CD14-positive monocyte (primary cell): ENCODE results near the gene RASGEF1B. TPM values are rescaled to one million over a fixed set of nuclear protein-coding genes. Genes with fewer than 3 reads are reported as not detected.

ENCODE experiments used
- DNase-seq, 3 donors: peaks; one replicate each; pipeline ENCODE4 v3.0.0-alpha.2; 2011 to 2022
- H2AFZ ChIP-seq: 2 replicates; pipeline ENCODE4 v1.6.0; 2012; ENCODE audit warnings: mild to moderate bottlenecking, low read depth, low read length, inconsistent platforms; ENCODE audit not compliant: insufficient read depth, poor library complexity, severe bottlenecking
- H3K27ac ChIP-seq, 2 donors: 1 replicate in 1 of 2; 2 replicates in 1 of 2; pipeline ENCODE4 v1.5.1; 2012 to 2013; ENCODE audit warnings: low read length in 2 of 2, control low read depth in 1 of 2, inconsistent platforms in 1 of 2, low read depth in 1 of 2, mild to moderate bottlenecking in 1 of 2
- H3K27me3 ChIP-seq, 2 donors: one replicate each; pipeline versions ENCODE4 v1.6.0 to v1.6.1; 2011 to 2013; ENCODE audit warnings: low read length in 2 of 2; ENCODE audit not compliant: control insufficient read depth in 2 of 2, insufficient read depth in 2 of 2
- H3K36me3 ChIP-seq, 2 donors: replicated peaks in 1 of 2; 1 replicate in 1 of 2; 2 replicates in 1 of 2; pipeline versions ENCODE4 v1.5.1 to v1.6.1; 2012 to 2013; ENCODE audit warnings: low read length in 2 of 2, control low read depth in 1 of 2, inconsistent platforms in 1 of 2, mild to moderate bottlenecking in 1 of 2; ENCODE audit not compliant: insufficient read depth in 2 of 2, control insufficient read depth in 1 of 2
- H3K4me1 ChIP-seq, 2 donors: 1 replicate in 1 of 2; 2 replicates in 1 of 2; pipeline versions ENCODE4 v1.5.1 to v1.6.1; 2012 to 2013; ENCODE audit warnings: low read length in 2 of 2, control low read depth in 1 of 2, inconsistent platforms in 1 of 2, mild to moderate bottlenecking in 1 of 2, moderate library complexity in 1 of 2; ENCODE audit not compliant: insufficient read depth in 2 of 2, control insufficient read depth in 1 of 2
- H3K4me2 ChIP-seq: replicated peaks from 2 replicates; pipeline ENCODE3; 2012; ENCODE audit warnings: low read length, moderate library complexity, mild to moderate bottlenecking; ENCODE audit not compliant: poor library complexity, severe bottlenecking; ENCODE audit errors: extremely low read depth
- H3K4me3 ChIP-seq, 3 experiments: fragments of 200-600 bp in 1 of 3; sonication (generic) in 1 of 3; replicated peaks in 1 of 3; 1 replicate in 2 of 3; 2 replicates in 1 of 3; pipeline ENCODE4 v1.5.1; 2011 to 2013; ENCODE audit warnings: low read length in 3 of 3, mild to moderate bottlenecking in 3 of 3, control low read depth in 2 of 3, low read depth in 2 of 3, inconsistent platforms in 1 of 3, moderate library complexity in 1 of 3
- H3K79me2 ChIP-seq: 2 replicates; pipeline ENCODE4 v1.6.0; 2012; ENCODE audit warnings: mild to moderate bottlenecking, control low read depth, inconsistent platforms, low read length, moderate library complexity; ENCODE audit not compliant: insufficient read depth
- H3K9ac ChIP-seq: 2 replicates; pipeline ENCODE4 v1.6.0; 2017; ENCODE audit warnings: low read length, mild to moderate bottlenecking; ENCODE audit not compliant: insufficient read depth, poor library complexity, severe bottlenecking
- H3K9me3 ChIP-seq, 2 donors: replicated peaks in 1 of 2; 1 replicate in 1 of 2; 2 replicates in 1 of 2; pipeline versions ENCODE4 v1.5.1 to v1.6.1; 2012 to 2013; ENCODE audit warnings: low read length in 2 of 2, control low read depth in 1 of 2; ENCODE audit not compliant: control insufficient read depth in 1 of 2, insufficient read depth in 1 of 2
- H4K20me1 ChIP-seq: 2 replicates; pipeline ENCODE4 v1.6.0; 2012; ENCODE audit warnings: mild to moderate bottlenecking, low read length, control low read depth, moderate library complexity; ENCODE audit not compliant: insufficient read depth
- H3K27ac Mint-ChIP-seq, 7 donors: one replicate each; pipeline ENCODE4 v1.8.0; 2020; ENCODE audit warnings: mild to moderate bottlenecking in 7 of 7, mixed read lengths in 7 of 7, moderate library complexity in 6 of 7, inconsistent platforms in 2 of 7
- H3K27me3 Mint-ChIP-seq, 3 donors: one replicate each; pipeline ENCODE4 v1.8.0; 2021 to 2022; ENCODE audit warnings: low read depth in 3 of 3, mild to moderate bottlenecking in 3 of 3, mixed read lengths in 3 of 3, moderate library complexity in 3 of 3, inconsistent platforms in 1 of 3
- H3K36me3 Mint-ChIP-seq, 2 donors: one replicate each; pipeline ENCODE4 v1.8.0; 2020; ENCODE audit warnings: mixed read lengths in 2 of 2, inconsistent platforms in 1 of 2, mild to moderate bottlenecking in 1 of 2
- H3K4me1 Mint-ChIP-seq: one replicate; pipeline ENCODE4 v1.8.0; 2020; ENCODE audit warnings: mild to moderate bottlenecking, mixed read lengths
- H3K4me3 Mint-ChIP-seq, 2 donors: one replicate each; pipeline ENCODE4 v1.8.0; 2020; ENCODE audit warnings: mild to moderate bottlenecking in 2 of 2, mixed read lengths in 2 of 2, moderate library complexity in 1 of 2
- H3K9me3 Mint-ChIP-seq, 7 donors: one replicate each; pipeline ENCODE4 v1.8.0; 2020 to 2022; ENCODE audit warnings: mixed read lengths in 7 of 7, mild to moderate bottlenecking in 6 of 7, moderate library complexity in 6 of 7, inconsistent platforms in 2 of 7
- WGBS: methylation state at CpG from one replicate; pipeline ENCODE4 v1.1.5; 2013; ENCODE audit warnings: missing lambda C conversion rate; ENCODE audit not compliant: insufficient coverage; 5-methylcytosine and 5-hydroxymethylcytosine counted together
- intact Hi-C, 2 donors: fragments of 100-400 bp; cut with micrococcal nuclease; formaldehyde crosslinking; loops; one replicate each; pipeline versions ENCODE4 v1.15.0 to v1.15.1; 2023
- polyA plus RNA-seq, 3 donors: library from polyadenylated mRNA; depleted of rRNA in 1 of 3; unstranded in 2 of 3; stranded (reverse) in 1 of 3; fragments of 300-500 nt in 2 of 3; fragments of >200 nt in 1 of 3; fragmentation: Illumina TruSeq in 2 of 3; gene quantifications; 1 replicate in 2 of 3; 2 replicates in 1 of 3; pipeline ENCODE4 v1.2.3, GENCODE V29; 2012 to 2021
- TF ChIP-seq, protein P1 (sequence below): fragments of 200-600 bp; IDR thresholded peaks from one replicate; pipeline ENCODE4 v1.8.0; 2022; ENCODE audit warnings: antibody characterized with exemption, mild to moderate bottlenecking

The RASGEF1B gene
- polyA plus RNA-seq, 3 donors: 20.3 to 76.9 (median 36.6) TPM

DNA sequence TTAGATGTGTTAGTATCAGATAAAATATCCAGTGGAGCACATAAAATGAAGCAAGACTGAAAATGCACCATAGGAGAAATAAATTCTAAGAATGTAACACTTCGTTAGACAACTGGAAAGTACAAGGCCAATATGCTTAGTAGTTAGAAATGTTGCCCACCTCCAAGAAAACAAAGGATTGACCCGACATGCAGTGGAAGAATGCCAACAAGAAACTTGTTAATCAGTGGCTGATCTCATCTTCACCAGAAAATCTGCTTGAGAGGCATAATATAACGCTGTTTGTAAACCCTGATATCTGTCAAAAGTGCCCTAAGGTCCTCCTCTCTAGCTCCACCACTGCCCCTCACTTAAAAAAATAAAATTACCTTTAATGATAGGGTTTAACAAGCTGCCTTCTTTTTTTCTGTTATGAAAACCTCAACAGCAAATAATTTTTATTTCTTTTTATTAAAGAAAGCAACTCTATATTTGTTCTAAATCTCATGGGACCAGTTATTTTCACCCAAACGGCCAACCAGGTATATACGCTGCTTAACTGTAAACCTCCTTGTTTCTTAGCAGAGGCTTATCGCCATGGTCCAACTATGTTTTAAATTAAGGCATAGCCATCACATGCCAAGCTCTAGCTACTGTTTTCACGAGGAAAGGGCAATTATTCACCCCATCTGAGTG, 1.8 kb downstream of the RASGEF1B start:
- Histone ChIP-seq H3K4me2 (peak overlapping the region; percentile 74), H4K20me1 (peaks cover 52% of the 10 kb centered on the region), H3K27me3 (peaks cover 0 to 11% of the 10 kb centered on the region in 2 donors), H3K79me2 (no peaks in the 10 kb centered on the region), H3K9me3 (no peaks in the 10 kb centered on the region), H3K4me1 (peaks cover 28 to 36% of the 10 kb centered on the region in 2 donors), H3K9ac (peak overlapping the region; percentile 99), H3K36me3 (no peaks in the 10 kb centered on the region), H3K27ac (peak overlapping the region in 1 of 2 donors; percentile 97), H3K4me3 (peak overlapping the region; percentile 89 to 95 (median 94)), H2AFZ (no peak overlapping the region)
- H3K36me3 Mint-ChIP-seq: peaks cover 23 to 30% of the 10 kb centered on the region in 2 donors
- H3K4me1 Mint-ChIP-seq: peaks cover 40% of the 10 kb centered on the region
- peaks cover 0 to 9% (median 4%) of the 10 kb centered on the region in 7 donors for H3K9me3 Mint-ChIP-seq
- H3K27me3 Mint-ChIP-seq: peaks cover 9 to 21% (median 20%) of the 10 kb centered on the region in 3 donors
- WGBS: 20% methylated on average over 5 of the region's 7 CpGs
- TF ChIP-seq, protein P1, sequence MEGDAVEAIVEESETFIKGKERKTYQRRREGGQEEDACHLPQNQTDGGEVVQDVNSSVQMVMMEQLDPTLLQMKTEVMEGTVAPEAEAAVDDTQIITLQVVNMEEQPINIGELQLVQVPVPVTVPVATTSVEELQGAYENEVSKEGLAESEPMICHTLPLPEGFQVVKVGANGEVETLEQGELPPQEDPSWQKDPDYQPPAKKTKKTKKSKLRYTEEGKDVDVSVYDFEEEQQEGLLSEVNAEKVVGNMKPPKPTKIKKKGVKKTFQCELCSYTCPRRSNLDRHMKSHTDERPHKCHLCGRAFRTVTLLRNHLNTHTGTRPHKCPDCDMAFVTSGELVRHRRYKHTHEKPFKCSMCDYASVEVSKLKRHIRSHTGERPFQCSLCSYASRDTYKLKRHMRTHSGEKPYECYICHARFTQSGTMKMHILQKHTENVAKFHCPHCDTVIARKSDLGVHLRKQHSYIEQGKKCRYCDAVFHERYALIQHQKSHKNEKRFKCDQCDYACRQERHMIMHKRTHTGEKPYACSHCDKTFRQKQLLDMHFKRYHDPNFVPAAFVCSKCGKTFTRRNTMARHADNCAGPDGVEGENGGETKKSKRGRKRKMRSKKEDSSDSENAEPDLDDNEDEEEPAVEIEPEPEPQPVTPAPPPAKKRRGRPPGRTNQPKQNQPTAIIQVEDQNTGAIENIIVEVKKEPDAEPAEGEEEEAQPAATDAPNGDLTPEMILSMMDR: no peak
- DNase-seq: no peak
- H3K27ac Mint-ChIP-seq: peak overlapping the region; percentile 91 to 100 (median 98)
- intact Hi-C loops: loop anchor here (2.0 to 10.0 kb wide), 6 partner anchors 35 to 372 kb away; no protein-coding TSS in a partner anchor
- H3K4me3 Mint-ChIP-seq: peak overlapping the region; percentile 94 to 100

DNA sequence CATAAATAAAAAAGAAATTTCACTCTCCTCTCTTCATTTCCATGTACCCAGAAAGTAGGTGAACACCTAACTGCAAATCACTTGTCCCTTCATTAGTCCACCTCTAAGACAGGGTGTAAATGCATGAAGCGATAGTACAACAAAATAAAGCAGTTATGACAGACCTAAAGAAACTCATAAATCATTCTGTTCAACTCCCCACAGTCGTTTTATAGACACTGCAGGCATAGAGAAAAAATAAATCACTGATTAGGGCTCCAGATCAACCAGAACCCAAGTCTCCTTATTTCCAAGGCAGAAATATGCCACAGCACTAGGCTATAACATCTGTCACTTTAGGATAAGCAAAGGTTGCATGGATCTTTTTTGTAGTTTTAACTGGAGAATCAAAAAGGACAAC, 3.0 kb downstream of the RASGEF1B start:
- WGBS: 14% methylated on average over 1 of the region's 2 CpGs
- Histone ChIP-seq H3K4me2 (peak overlapping the region; percentile 38), H3K79me2 (no peaks in the 10 kb centered on the region), H3K27ac (no peak overlapping the region), H4K20me1 (peaks cover 64% of the 10 kb centered on the region), H3K27me3 (peaks cover 0 to 11% of the 10 kb centered on the region in 2 donors), H2AFZ (no peak overlapping the region), H3K9ac (no peak overlapping the region), H3K4me1 (peaks cover 26 to 36% of the 10 kb centered on the region in 2 donors), H3K4me3 (peak overlapping the region in 2 of 3 experiments; percentile 13 to 29), H3K9me3 (no peaks in the 10 kb centered on the region), H3K36me3 (no peaks in the 10 kb centered on the region)
- intact Hi-C loops: loop anchor here in 1 of 2 donors (5.0 kb wide), 1 partner anchor 374 kb away; no protein-coding TSS in a partner anchor
- Mint-ChIP-seq H3K9me3 (peaks cover 0 to 7% (median 4%) of the 10 kb centered on the region in 7 donors), H3K4me1 (peaks cover 39% of the 10 kb centered on the region), H3K36me3 (peaks cover 23 to 30% of the 10 kb centered on the region in 2 donors), H3K27me3 (peaks cover 9 to 20% (median 20%) of the 10 kb centered on the region in 3 donors), H3K27ac (peak overlapping the region in 1 of 7 donors; percentile 73), H3K4me3 (peak overlapping the region; percentile 78 to 83)
- DNase-seq: no peak
- TF ChIP-seq, protein P1: no peak
